Vagina (tissue), 2 donors: ENCODE measurements around the gene TUBB8.
"Not testable (repeated sequence)": the region's sequence is repeated elsewhere in the genome, so short reads cannot be mapped to it uniquely, and the experiment has no call there.

Experiments
- POLR2A ChIP-seq, 2 donors: fragments of 450-650 bp; IDR thresholded peaks; one replicate each; pipeline ENCODE4 v1.6.1; 2017; ENCODE audit warnings: antibody characterized with exemption in 2 of 2, mild to moderate bottlenecking in 2 of 2, moderate library complexity in 2 of 2
- POLR2AphosphoS5 ChIP-seq, 2 donors: sonication (generic); formaldehyde crosslinking; IDR thresholded peaks; one replicate each; pipeline ENCODE4 v1.9.0; 2017; ENCODE audit warnings: antibody characterized with exemption in 2 of 2, mild to moderate bottlenecking in 2 of 2, low read depth in 1 of 2; ENCODE audit not compliant: insufficient read depth in 1 of 2
- TF ChIP-seq, protein P1 (sequence below), 3 experiments: fragments of 450-650 bp in 2 of 3; fragments of 200-600 bp in 1 of 3; sonication (generic) in 1 of 3; IDR thresholded peaks; one replicate each; pipeline ENCODE4 v1.5.1; 2017 to 2019; ENCODE audit warnings: antibody characterized with exemption in 3 of 3, mild to moderate bottlenecking in 2 of 3, moderate library complexity in 2 of 3

DNA sequence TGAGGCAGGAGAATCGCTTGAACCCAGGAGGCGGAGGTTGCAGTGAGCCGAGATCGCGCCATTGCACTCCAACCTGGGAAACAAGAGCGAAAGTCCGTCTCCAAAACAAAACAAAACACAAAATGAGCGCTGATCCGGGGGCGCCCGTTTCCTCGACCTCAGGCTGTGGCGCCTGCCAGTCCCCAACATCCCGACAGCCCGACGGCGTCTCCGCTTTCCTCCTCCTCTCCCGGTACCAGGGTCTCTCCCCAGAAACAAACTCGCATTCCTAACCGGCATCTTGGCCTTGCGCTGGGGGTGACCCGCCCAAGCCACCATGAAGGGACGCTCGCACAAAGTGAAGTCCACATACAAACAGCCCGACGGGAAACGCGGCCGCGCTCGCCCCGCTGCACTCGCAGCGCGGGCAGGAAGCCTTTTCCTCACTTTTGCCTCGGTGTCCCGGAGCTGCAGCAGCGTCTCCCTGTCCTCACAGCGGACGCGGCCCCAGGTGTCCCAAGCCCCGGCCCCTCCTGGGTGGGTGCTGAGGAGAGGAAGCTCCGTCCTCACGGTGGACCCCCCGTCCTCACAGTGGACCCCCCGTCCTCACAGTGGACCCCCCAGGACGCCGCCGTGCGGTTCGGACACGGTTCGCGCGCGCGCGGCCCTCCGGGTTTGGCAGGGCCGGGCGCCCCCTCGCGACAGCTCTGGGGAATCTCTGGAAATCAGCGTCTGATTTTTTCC is 24.6 kb upstream of the TUBB8 start:
- TF ChIP-seq, protein P1, sequence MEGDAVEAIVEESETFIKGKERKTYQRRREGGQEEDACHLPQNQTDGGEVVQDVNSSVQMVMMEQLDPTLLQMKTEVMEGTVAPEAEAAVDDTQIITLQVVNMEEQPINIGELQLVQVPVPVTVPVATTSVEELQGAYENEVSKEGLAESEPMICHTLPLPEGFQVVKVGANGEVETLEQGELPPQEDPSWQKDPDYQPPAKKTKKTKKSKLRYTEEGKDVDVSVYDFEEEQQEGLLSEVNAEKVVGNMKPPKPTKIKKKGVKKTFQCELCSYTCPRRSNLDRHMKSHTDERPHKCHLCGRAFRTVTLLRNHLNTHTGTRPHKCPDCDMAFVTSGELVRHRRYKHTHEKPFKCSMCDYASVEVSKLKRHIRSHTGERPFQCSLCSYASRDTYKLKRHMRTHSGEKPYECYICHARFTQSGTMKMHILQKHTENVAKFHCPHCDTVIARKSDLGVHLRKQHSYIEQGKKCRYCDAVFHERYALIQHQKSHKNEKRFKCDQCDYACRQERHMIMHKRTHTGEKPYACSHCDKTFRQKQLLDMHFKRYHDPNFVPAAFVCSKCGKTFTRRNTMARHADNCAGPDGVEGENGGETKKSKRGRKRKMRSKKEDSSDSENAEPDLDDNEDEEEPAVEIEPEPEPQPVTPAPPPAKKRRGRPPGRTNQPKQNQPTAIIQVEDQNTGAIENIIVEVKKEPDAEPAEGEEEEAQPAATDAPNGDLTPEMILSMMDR (IDR thresholded peaks at IDR 0.05), result peak; percentile 44 to 63 (median 52)
- not testable (repeated sequence) for TF ChIP-seq POLR2A (IDR thresholded peaks at IDR 0.05); POLR2AphosphoS5 (IDR thresholded peaks at IDR 0.05; ENCODE audit: insufficient read depth in 1 of 2, low read depth in 1 of 2)
